ENCODE measurements around the gene TMA7. TPM values are rescaled to one million over a fixed set of nuclear protein-coding genes. Genes with fewer than 3 reads are reported as not detected.

The TMA7 gene
- total and polyA plus RNA-seq, 10 of the 15 experiments (the other 5 are each of a cell fraction or from before 2014, with no cell fraction given): 319 to 1,760 (median 752) TPM

DNA sequence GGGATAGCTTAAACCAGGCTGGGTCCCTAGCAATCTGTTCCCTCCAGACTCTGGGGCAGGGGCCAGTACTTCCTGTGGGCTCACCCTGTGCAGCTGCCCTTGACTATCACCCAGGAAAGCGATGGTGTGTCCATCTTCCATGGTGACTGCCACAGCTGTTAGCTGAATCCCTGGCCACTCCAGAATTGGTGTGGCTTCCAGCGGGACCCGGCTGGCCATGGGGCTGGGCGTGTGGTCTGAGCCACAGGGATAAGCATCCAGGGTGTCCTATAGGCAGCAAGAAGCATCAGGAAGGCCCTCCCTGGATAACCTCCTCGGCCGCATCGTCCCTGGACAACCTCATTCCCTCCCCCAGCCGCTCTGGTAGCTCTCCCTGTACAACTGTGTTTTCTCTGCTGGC lies 17.4 kb upstream of the TMA7 start:
- Histone ChIP-seq H3K27me3 (replicated peaks in 1 of 2; ENCODE audit: control insufficient read depth in 2 of 2, insufficient read depth in 2 of 2, low read length in 1 of 2) (no peaks in the 10 kb centered on the region), H3K79me2 (ENCODE audit: control insufficient read depth, insufficient read depth, low read length) (no peaks in the 10 kb centered on the region), H3K9me3 (replicated peaks; ENCODE audit: control insufficient read depth, insufficient read depth, low read length) (no peaks in the 10 kb centered on the region), H4K20me1 (ENCODE audit: control insufficient read depth, insufficient read depth) (no peaks in the 10 kb centered on the region), H2AFZ (ENCODE audit: control insufficient read depth, low read depth, low read length) (no peak overlapping the region), H3K4me2 (ENCODE audit: control insufficient read depth, insufficient read depth) (no peak overlapping the region), H3K9ac (ENCODE audit: control insufficient read depth, insufficient read depth, low read length) (no peak overlapping the region), H3K4me3 (no peak overlapping the region), H3K4me1 (ENCODE audit: control insufficient read depth, insufficient read depth, low read length) (peaks cover 12% of the 10 kb centered on the region), H3K36me3 (ENCODE audit: control insufficient read depth in 2 of 2, insufficient read depth in 2 of 2, low read length in 1 of 2) (no peaks in the 10 kb centered on the region), H3K27ac (ENCODE audit: control insufficient read depth, insufficient read depth) (no peak overlapping the region)
- intact Hi-C loops (cut with micrococcal nuclease; ENCODE audit: unreplicated experiment): no loop called here
- no peak for DNase-seq (ENCODE audit: low read depth, low spot score)
- ChIA-PET RAD21 (ENCODE audit: unreplicated experiment) (interaction anchor here (1.7 kb wide), 1 partner anchor 13 kb away, joined by 9 read pairs; no protein-coding TSS in a partner anchor), SMC1A (ENCODE audit: uncharacterized antibody, unreplicated experiment) (interaction anchor here (1.2 kb wide), 1 partner anchor 22 kb away, joined by 4 read pairs; no protein-coding TSS in a partner anchor), CTCF (interaction anchor here (0.6 to 2.9 kb wide), 6 partner anchors 13 to 138 kb away, joined by 3 to 29 read pairs (median 4); partner anchors contain the start of gene CCDC51), POLR2A (no interaction called here)
- no peak for ATAC-seq
- no peak for FAIRE-seq
- in situ Hi-C loops (cut with MboI): no loop called here
- 43% methylated on average over 8 of the region's 8 CpGs for WGBS (ENCODE audit: insufficient coverage, insufficient replicate concordance, low lambda C conversion rate, missing lambda C conversion rate)
- no TSS peak for BruUV-seq (replicated peaks)
- TF ChIP-seq ZNF384 (IDR thresholded peaks at IDR 0.05; ENCODE audit: borderline replicate concordance, low read depth, low read length) (no peak), POLR2A (IDR thresholded peaks at IDR 0.05; ENCODE audit: low read depth, low read length) (no peak), TBL1XR1 (IDR thresholded peaks at IDR 0.05; ENCODE audit: low read depth, low read length) (no peak), IKZF1 (conservative IDR thresholded peaks at IDR 0.05) (no peak), MEF2B (IDR thresholded peaks at IDR 0.05; ENCODE audit: partially characterized antibody, poor library complexity, severe bottlenecking) (no peak), GATAD2B (conservative IDR thresholded peaks at IDR 0.05; ENCODE audit: low read depth) (no peak), SMAD1 (IDR thresholded peaks at IDR 0.05; ENCODE audit: low read depth, partially characterized antibody) (no peak), POU2F2 (IDR thresholded peaks at IDR 0.05; ENCODE audit: borderline replicate concordance, low read depth, low read length) (no peak), POLR2AphosphoS2 (IDR thresholded peaks at IDR 0.05; ENCODE audit: low read depth, low read length) (no peak), NFXL1 (IDR thresholded peaks at IDR 0.05; ENCODE audit: borderline replicate concordance) (no peak)
- TF ChIP-seq, protein P1, sequence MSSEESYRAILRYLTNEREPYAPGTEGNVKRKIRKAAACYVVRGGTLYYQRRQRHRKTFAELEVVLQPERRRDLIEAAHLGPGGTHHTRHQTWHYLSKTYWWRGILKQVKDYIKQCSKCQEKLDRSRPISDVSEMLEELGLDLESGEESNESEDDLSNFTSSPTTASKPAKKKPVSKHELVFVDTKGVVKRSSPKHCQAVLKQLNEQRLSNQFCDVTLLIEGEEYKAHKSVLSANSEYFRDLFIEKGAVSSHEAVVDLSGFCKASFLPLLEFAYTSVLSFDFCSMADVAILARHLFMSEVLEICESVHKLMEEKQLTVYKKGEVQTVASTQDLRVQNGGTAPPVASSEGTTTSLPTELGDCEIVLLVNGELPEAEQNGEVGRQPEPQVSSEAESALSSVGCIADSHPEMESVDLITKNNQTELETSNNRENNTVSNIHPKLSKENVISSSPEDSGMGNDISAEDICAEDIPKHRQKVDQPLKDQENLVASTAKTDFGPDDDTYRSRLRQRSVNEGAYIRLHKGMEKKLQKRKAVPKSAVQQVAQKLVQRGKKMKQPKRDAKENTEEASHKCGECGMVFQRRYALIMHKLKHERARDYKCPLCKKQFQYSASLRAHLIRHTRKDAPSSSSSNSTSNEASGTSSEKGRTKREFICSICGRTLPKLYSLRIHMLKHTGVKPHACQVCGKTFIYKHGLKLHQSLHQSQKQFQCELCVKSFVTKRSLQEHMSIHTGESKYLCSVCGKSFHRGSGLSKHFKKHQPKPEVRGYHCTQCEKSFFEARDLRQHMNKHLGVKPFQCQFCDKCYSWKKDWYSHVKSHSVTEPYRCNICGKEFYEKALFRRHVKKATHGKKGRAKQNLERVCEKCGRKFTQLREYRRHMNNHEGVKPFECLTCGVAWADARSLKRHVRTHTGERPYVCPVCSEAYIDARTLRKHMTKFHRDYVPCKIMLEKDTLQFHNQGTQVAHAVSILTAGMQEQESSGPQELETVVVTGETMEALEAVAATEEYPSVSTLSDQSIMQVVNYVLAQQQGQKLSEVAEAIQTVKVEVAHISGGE (CRISPR knock-in tag; IDR thresholded peaks at IDR 0.05): no peak
- TF ChIP-seq, protein P2, sequence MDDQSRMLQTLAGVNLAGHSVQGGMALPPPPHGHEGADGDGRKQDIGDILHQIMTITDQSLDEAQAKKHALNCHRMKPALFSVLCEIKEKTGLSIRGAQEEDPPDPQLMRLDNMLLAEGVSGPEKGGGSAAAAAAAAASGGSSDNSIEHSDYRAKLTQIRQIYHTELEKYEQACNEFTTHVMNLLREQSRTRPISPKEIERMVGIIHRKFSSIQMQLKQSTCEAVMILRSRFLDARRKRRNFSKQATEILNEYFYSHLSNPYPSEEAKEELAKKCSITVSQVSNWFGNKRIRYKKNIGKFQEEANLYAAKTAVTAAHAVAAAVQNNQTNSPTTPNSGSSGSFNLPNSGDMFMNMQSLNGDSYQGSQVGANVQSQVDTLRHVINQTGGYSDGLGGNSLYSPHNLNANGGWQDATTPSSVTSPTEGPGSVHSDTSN (IDR thresholded peaks at IDR 0.05; ENCODE audit: insufficient replicate concordance, low read depth, low read length): no peak
- TF ChIP-seq, protein P3, sequence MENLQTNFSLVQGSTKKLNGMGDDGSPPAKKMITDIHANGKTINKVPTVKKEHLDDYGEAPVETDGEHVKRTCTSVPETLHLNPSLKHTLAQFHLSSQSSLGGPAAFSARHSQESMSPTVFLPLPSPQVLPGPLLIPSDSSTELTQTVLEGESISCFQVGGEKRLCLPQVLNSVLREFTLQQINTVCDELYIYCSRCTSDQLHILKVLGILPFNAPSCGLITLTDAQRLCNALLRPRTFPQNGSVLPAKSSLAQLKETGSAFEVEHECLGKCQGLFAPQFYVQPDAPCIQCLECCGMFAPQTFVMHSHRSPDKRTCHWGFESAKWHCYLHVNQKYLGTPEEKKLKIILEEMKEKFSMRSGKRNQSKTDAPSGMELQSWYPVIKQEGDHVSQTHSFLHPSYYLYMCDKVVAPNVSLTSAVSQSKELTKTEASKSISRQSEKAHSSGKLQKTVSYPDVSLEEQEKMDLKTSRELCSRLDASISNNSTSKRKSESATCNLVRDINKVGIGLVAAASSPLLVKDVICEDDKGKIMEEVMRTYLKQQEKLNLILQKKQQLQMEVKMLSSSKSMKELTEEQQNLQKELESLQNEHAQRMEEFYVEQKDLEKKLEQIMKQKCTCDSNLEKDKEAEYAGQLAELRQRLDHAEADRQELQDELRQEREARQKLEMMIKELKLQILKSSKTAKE (IDR thresholded peaks at IDR 0.05; ENCODE audit: low read depth, poor library complexity, severe bottlenecking): no peak
- TF ChIP-seq, protein P4, sequence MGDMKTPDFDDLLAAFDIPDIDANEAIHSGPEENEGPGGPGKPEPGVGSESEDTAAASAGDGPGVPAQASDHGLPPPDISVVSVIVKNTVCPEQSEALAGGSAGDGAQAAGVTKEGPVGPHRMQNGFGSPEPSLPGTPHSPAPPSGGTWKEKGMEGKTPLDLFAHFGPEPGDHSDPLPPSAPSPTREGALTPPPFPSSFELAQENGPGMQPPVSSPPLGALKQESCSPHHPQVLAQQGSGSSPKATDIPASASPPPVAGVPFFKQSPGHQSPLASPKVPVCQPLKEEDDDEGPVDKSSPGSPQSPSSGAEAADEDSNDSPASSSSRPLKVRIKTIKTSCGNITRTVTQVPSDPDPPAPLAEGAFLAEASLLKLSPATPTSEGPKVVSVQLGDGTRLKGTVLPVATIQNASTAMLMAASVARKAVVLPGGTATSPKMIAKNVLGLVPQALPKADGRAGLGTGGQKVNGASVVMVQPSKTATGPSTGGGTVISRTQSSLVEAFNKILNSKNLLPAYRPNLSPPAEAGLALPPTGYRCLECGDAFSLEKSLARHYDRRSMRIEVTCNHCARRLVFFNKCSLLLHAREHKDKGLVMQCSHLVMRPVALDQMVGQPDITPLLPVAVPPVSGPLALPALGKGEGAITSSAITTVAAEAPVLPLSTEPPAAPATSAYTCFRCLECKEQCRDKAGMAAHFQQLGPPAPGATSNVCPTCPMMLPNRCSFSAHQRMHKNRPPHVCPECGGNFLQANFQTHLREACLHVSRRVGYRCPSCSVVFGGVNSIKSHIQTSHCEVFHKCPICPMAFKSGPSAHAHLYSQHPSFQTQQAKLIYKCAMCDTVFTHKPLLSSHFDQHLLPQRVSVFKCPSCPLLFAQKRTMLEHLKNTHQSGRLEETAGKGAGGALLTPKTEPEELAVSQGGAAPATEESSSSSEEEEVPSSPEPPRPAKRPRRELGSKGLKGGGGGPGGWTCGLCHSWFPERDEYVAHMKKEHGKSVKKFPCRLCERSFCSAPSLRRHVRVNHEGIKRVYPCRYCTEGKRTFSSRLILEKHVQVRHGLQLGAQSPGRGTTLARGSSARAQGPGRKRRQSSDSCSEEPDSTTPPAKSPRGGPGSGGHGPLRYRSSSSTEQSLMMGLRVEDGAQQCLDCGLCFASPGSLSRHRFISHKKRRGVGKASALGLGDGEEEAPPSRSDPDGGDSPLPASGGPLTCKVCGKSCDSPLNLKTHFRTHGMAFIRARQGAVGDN (IDR thresholded peaks at IDR 0.05): no peak

Data from GM12878 (cell line).